Anterior cingulate cortex (tissue), 58 donors: ENCODE results near the gene RASA3.
"Not testable (repeated sequence)": the region's sequence is repeated elsewhere in the genome, so short reads cannot be mapped to it uniquely, and the experiment has no call there.

Experiments used
- DNase-seq, 58 donors: peaks; one replicate each; lab custom pipeline; 2025; lab: John Stamatoyannopoulos, UW

The RASA3 gene

GRCh38 chr13:114088234-114088633, 44.2 kb downstream of the RASA3 start:
- no peak for DNase-seq

GRCh38 chr13:114087430-114087829, 45.0 kb downstream of the RASA3 start:
- DNase-seq = no peak

DNA sequence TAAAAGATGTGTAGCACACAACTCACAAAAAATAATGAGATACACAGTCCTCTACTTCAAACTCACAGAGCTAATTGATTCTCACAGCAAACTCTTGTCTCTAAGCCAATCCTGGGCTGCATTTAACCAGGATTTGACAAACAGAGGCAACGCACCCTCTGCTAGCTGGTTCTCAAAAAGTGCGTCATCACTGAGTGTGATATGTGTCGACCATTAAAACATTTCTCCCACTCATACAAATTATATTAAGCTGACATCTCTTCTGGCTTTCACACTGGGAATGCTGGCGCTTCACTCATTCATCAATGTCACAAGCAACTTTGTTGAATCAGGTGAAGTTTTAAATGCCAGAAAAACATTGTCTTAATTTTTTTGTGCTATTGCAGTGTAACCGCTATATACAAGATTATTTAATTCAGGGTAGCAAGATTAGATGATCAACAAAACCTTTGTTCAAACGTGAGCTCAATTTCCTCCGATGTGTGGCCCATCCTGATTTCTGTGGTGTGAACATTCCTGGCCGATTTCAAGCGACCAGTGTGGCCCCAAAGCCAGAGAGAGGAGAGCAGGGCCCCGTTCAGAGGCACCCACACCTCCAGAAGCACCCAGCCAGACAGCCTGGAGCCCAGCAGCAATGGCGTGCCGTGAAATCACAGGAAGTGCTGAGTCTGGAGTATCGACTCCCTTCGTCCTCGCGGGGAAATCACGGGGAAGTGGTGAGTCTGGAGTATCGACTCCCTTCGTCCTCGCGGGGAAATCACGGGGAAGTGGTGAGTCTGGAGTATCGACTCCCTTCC, 49.4 kb downstream of the RASA3 start:
- DNase-seq = no peak

DNA sequence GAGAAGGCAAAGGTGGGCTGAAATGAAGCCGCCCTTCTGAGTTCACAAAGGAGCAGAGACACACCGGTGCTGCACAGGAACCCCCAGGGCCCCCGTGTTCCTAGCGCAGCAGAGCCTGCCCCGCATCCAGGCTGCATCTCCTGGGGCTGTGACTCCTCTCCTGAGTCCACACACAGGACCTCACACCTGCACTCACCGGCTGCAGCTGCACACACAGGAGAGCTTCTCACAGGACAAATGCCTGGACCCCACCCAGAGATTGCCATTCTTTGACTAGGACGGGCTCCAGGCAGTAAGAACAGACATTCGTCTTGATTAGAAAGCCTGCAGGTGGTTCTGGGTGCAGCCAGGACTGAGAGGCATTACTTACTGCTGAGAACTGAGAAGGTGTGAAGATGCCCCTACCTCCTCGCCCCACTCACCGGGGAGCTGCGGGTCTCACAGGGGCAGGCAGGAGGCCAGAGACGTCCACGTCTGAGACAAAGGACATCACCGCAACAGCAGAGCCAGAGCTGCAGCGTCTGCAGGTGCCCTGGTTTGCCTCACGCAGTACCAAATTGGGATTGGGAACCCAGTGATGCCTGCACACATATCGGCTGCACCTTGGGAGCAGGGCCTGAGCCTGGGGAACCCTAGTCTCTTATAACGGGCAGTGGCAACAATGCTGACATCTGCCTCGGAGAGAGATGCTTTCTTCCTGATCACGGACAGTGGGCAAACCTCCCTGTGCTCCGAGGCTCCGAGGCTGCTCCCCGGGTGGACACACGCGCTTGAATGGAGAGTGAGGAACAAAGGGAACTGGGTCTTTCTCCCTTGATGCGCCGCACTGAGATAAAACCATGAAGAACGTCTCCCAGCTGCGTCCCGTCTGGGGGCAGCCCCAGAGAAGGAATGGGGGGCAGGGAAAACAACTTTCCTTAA, 50.4 kb downstream of the RASA3 start:
- no peak for DNase-seq

DNA sequence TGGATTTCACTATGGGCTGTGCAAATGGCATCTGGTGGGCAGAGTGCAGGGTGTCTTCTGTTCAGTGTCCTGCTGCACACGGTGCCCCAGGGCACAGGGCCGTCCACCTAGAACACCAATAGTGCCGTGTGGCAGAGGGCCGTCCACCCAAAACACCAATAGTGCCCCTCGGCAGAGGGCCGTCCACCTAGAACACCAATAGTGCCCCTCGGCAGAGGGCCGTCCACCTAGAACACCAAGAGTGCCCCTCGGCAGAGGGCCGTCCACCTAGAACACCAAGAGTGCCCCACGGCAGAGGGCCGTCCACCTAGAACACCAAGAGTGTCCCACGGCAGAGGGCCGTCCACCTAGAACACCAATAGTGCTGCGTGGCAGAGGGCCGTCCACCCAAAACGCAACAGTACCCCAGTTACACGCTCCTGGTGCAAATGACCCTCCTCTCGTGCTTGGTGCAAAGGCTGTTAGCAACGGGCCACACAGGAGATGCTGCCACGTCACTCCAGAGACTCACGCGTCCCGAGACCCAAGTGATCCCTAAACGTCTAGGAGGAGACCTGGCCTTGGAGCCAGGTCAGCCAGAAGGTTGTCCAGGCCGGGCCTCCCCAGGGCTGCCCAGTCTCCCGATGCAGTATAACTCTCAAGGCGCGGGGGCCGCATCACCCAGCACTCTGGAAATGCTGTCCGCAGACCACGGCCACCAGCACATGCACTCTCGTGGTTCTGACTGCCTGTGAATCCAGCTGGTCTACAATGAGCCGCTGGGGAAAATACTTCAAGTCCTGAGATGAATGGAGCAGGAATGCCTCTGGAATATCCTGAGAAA, 51.5 kb downstream of the RASA3 start:
- DNase-seq = no peak

GRCh38 chr13:114079601-114080536, 52.6 kb downstream of the RASA3 start:
- DNase-seq = no peak

GRCh38 chr13:114078461-114079451, 53.7 kb downstream of the RASA3 start:
- DNase-seq = no peak

GRCh38 chr13:114077933-114078325, 54.5 kb downstream of the RASA3 start:
- DNase-seq = peak in 20 of 58 donors; percentile 29 to 68 (median 45)

DNA sequence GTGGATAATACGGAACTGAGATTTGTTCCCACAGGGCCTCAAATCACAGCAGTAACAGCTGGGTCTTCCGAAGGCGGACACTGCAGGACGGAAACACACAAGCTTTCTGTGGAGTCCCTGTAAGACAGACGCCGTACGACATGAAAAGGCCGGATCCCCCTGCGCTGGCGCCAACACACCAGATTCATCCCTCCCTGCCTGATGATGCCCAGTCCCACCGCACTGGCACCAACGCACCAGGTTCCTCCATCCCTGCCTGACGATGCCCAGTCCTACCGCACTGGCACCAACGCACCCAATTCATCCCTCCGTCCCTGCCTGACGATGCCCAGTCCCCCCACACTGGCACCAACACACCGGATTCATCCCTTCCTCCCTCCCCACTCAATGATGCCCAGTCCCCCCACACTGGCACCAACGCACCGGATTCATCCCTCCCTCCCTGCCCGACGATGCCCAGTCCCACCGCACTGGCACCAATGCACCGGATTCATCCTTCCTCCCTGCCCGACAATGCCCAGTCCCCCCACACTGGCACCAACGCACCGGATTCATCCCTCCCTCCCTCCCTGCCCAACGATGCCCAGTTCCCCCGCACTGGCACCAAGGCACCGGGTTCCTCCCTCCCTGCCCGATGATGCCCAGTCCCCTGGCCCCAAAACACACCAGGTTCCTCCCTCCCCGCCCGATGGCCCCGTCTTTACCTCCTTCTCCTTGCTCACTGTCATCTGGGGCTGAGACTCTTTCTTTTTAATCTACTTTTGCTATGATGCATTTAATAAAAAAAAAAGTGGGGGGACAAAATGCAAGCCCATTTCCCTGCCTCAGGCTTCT, 55.1 kb downstream of the RASA3 start:
- peak in 3 of 58 donors; percentile 32 to 43 (median 37) for DNase-seq

- DNase-seq = no peak
Observed at GRCh38 chr13:114076329-114077090, 55.9 kb downstream of the RASA3 start.

DNA sequence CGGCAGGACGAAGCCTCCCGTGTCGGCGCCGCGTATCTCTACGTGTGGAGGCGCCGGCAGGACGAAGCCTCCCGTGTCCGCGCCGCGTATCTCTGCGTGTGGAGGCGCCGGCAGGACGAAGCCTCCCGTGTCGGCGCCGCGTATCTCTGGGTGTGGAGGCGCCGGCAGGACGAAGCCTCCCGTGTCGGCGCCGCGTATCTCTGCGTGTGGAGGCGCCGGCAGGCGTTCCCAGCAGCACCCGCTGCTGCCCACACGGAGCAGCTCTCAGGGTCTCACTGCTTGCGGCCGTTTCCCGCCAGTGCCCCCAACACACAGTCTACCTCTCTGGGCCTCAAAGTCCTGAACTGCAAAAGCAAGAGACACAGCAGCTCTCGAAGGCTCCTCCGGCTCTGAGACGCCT, 56.6 kb downstream of the RASA3 start:
- DNase-seq = not testable (repeated sequence)

- DNase-seq = no peak
Observed at GRCh38 chr13:114074671-114075315, 57.6 kb downstream of the RASA3 start.

DNA sequence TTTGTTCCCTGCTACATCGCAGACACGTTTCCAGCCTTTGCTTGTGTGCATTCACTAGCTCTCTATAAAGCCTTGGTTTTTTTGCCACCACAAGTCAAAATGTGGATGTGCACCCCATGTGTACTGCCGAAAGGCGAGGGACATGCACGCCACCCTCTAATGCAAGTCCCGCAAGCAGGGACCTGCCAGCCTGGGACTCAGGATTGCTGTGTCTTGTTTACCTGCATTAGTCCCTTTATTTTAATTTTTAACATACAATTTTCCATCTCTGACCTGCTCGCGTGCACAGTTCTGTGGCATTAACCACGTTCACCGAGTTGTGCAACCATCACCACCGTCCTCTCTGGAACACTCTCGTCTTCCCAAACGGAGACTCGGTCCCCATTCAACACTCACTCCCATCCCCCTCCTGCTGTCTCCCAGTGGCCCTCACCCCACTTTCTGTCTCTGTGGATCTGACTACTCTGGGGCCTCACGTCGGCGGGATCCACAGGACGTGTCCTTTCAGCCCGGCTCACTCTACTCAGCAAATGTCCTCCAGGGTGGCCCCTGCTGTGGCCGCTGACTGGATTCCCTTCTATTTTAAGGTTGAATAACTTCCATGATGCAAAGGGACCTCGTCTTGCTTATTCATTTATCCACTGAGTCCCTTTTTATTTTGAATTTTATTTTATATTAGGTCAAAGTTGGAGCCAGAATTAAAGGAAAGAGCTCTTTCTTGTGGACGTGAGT, 58.4 kb downstream of the RASA3 start:
- no peak for DNase-seq

DNA sequence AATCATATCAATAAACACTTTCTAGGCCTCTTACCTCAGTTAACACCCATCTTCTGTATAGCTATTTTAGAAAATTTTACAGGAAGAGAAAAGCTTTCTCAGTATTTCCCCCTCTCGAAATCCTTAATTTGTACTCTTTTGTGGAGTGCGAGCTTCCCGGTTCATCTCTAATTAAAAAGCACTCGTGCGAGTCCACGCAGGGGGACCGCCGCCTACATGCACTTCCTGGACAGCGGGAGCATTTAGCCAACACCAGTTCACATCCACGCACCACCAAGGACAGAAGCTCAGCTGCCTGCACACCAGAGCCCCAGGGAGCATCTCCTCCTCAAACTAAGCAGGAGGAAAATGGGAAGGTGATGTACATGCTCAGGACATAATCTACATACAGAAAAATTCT, 60.0 kb downstream of the RASA3 start:
- DNase-seq = no peak

DNA sequence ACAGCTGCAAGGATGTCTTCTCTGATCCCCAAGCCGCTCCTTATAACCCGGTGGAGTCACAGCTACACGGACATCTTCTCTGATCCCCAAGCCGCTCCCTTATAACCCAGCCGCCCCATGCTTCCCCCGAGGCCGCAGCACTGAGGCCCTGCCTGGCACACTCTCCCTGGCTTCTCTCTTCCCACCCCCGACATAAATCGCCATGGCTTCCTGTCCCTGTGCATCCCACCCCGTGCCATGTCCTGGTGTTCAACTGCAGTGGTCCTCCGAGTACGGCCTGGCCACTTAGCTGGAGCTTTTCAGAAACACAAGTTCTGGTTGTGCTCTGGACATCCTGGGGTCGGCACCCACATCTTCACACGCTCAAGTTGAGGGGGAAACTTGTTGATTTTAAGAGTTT, 60.4 kb downstream of the RASA3 start:
- DNase-seq = no peak
